ENCODE data around the gene RHOG. TPM values are rescaled to one million over a fixed set of nuclear protein-coding genes. Genes with fewer than 3 reads are reported as not detected.
A peak's percentile ranks its signal among the peaks of the same experiment; 100 is the strongest.

The RHOG gene
- total RNA-seq, 1 donor from 2014 or later = 23.1 TPM

DNA sequence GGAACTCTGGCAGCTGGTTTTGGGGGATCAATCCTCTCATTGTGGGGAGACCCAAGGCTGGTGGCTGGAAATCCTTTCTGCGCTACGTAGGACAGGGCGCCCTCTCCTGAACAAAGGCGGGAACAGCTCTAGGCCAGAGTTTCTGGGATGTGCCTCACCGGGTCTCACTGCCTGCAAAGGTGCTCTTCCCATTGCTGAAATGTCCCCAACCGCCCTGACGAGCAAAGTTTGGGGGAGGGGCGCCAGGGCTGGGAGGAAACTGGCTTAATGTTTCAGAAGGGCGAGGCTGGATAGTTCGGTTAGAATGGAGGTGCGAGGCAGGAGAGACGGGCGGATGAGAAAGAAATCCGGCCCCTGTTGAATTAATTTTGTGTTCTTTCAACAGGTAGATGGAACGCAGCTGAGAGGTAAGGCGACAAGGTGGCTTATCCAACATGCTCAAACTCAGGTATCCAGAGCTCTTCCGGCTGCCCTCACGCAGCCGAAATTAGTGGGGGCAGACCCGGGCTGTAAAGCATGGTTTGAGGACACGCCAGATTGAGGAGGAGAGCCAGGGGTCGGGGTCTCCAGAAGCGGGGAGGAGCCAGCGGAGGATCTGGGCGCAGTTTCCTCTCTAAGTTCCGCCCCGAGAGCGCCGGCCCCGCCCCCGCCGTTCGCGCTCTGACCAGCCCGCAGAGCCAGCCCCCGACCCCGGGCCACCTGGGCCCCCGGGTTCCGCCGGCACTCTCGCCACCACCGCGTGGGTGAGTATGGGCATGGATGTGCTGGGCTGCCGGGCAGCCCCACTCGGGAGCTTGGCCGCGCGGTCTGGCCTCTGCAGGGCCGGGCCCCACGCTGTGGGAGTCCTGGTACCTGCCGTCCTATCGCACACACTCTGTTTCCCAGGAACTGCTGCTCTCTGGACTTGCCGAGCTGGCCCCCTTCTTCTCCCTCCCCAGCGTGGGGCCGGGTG lies 32.6 kb downstream of the RHOG start, which contains the start of gene PGAP2:
Gene PGAP2, plus strand, starts transcription at position 652 of the 952 bp plus-strand sequence. CDS start 2,700 bp downstream, outside the sequence.
- Histone ChIP-seq H3K36me3 (no peaks in the 10 kb centered on the region), H3K27ac (replicated peaks) (peak within 1 kb of the TSS; percentile 84), H3K4me3 (peak within 1 kb of the TSS; percentile 82), H3K4me1 (peaks cover 42% of the 10 kb centered on the region), H3K9me3 (replicated peaks) (no peaks in the 10 kb centered on the region), H3K27me3 (ENCODE audit: low read depth) (no peaks in the 10 kb centered on the region)
- intact Hi-C loops (cut with micrococcal nuclease) = no loop called here
- DNase-seq = peak; percentile 73
- TF ChIP-seq, protein P1, sequence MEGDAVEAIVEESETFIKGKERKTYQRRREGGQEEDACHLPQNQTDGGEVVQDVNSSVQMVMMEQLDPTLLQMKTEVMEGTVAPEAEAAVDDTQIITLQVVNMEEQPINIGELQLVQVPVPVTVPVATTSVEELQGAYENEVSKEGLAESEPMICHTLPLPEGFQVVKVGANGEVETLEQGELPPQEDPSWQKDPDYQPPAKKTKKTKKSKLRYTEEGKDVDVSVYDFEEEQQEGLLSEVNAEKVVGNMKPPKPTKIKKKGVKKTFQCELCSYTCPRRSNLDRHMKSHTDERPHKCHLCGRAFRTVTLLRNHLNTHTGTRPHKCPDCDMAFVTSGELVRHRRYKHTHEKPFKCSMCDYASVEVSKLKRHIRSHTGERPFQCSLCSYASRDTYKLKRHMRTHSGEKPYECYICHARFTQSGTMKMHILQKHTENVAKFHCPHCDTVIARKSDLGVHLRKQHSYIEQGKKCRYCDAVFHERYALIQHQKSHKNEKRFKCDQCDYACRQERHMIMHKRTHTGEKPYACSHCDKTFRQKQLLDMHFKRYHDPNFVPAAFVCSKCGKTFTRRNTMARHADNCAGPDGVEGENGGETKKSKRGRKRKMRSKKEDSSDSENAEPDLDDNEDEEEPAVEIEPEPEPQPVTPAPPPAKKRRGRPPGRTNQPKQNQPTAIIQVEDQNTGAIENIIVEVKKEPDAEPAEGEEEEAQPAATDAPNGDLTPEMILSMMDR (IDR thresholded peaks at IDR 0.05; ENCODE audit: borderline replicate concordance) = peak; percentile 76

DNA sequence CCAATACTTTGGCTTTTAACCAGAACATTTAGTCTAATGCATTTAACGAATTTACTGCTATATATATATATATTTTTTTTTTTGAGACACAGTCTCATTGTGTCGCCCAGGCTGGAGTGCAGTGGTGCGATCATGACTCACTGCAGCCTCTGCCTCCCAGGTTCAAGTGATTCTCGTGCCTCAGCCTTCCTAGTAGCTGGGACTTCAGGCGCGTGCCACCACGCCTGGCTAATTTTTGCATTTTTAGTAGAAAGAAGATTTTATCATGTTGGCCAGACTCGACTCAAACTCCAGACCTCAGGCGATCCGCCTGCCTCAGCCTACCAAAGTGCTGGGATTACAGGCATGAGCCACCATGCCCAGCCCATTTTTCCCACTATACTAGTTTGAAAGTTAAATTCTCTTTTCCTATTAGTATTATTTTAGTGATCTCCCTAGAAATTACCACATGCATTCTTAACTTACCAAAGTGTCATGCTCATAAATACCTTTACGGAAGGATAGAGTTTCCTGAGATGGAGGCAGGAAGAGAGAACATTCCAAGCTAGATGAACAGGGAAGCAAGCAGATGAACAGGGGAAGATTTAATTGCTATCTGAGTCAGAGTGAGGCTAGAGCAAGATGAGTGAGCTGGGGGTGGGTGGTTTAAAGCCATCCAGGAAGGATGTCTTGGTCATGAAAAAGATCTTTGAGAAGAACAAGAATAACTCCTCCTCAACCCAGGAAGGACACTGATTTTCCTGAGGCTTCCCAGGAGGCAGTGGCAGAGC lies 36.8 kb downstream of the RHOG start:
- intact Hi-C loops (cut with micrococcal nuclease) = no loop called here
- no peaks in the 10 kb centered on the region for H3K27me3 ChIP-seq (ENCODE audit: low read depth)
- TF ChIP-seq, protein P1 (IDR thresholded peaks at IDR 0.05; ENCODE audit: borderline replicate concordance) = no peak
- H3K9me3 ChIP-seq (replicated peaks) = no peaks in the 10 kb centered on the region
- no peak overlapping the region for H3K4me3 ChIP-seq
- no peak overlapping the region for H3K27ac ChIP-seq (replicated peaks)
- no peak for DNase-seq
- no peaks in the 10 kb centered on the region for H3K36me3 ChIP-seq
- H3K4me1 ChIP-seq = peaks cover 14% of the 10 kb centered on the region

DNA sequence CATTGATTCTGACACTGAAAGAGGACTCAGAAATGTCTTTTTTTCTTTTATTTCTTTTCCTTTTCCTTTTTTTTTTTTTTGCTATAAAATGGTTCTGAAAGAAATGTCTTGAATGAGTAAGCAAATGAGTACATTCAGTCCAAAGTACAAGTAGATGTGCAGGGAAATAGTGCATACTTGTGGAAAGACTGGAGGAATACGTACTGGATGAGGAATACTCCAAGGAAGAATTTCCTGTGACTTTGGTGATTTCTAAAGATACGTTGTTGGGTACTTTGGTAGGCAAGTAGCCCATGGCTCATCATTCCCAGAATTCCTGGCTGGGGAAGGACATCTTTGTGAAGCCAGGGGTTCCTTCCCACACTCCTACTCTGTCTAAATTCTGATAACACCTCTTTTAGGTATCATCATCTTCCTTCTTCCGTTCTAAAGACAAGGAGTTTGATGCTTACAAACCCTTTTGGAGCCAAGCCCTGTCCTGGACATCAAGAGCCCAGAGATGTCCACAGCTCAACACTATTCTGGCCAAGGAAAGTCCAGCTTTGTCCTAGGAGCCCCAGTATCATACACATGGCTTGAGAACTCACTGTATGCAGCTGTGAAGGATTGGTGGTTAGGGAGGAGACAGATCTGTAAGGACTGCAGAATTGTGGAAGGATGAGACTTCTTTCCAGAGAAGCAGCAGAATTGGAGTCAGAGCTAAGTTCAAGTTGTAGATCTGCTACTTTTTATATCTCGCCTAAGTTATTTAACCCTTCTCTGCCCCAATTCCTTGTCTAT lies 38.6 kb downstream of the RHOG start:
- TF ChIP-seq, protein P1 (IDR thresholded peaks at IDR 0.05; ENCODE audit: borderline replicate concordance) = no peak
- no peaks in the 10 kb centered on the region for H3K9me3 ChIP-seq (replicated peaks)
- intact Hi-C loops (cut with micrococcal nuclease) = no loop called here
- no peaks in the 10 kb centered on the region for H3K27me3 ChIP-seq (ENCODE audit: low read depth)
- H3K36me3 ChIP-seq = no peaks in the 10 kb centered on the region
- no peak overlapping the region for H3K27ac ChIP-seq (replicated peaks)
- no peak for DNase-seq
- H3K4me3 ChIP-seq = no peak overlapping the region
- peaks cover 9% of the 10 kb centered on the region for H3K4me1 ChIP-seq

DNA sequence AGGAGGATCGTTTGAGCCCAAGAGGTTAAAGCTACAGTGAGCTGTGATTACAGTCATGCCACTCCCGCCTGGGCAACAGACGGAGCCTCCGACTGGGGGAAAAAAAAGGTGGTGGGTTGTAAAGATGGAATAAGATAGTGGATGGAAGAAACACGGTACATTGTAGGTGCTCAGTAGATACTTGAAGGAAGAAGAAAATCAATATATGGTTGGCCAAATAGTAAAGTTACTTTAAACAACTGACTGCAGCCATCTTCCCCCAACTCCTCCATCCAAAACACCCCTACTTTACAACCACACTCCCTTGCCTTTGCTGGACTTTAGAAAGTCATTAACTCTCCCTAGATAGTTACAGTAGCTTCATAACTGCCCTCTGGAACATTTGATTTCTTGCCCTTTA lies 40.9 kb downstream of the RHOG start:
- DNase-seq = no peak
- no peaks in the 10 kb centered on the region for H3K9me3 ChIP-seq (replicated peaks)
- TF ChIP-seq, protein P1 (IDR thresholded peaks at IDR 0.05; ENCODE audit: borderline replicate concordance) = no peak
- H3K27ac ChIP-seq (replicated peaks) = no peak overlapping the region
- H3K4me3 ChIP-seq = no peak overlapping the region
- intact Hi-C loops (cut with micrococcal nuclease) = no loop called here
- H3K36me3 ChIP-seq = no peaks in the 10 kb centered on the region
- H3K27me3 ChIP-seq (ENCODE audit: low read depth) = no peaks in the 10 kb centered on the region
- H3K4me1 ChIP-seq = peaks cover 32% of the 10 kb centered on the region

DNA sequence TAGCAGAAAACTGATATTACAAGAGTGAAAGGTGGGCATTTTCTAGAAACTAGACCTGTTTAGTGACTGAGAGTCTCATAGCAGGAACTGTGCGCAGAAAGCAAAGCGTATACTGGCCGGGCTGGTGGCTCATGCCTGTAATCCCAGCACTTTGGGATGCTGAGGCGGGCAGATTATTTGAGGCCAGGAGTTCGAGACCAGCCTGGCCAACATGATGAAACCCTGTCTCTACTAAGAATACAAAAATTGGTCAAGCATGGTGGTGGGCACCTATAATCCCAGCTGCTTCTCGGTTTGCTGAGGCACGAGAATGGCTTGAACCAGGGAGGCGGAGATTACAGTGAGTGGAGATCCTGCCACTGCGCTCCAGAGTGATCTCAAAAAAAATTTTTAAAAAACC lies 41.6 kb downstream of the RHOG start:
- no peaks in the 10 kb centered on the region for H3K27me3 ChIP-seq (ENCODE audit: low read depth)
- H3K27ac ChIP-seq (replicated peaks) = no peak overlapping the region
- H3K36me3 ChIP-seq = peaks cover 2% of the 10 kb centered on the region
- peaks cover 39% of the 10 kb centered on the region for H3K4me1 ChIP-seq
- no peaks in the 10 kb centered on the region for H3K9me3 ChIP-seq (replicated peaks)
- TF ChIP-seq, protein P1 (IDR thresholded peaks at IDR 0.05; ENCODE audit: borderline replicate concordance) = no peak
- intact Hi-C loops (cut with micrococcal nuclease) = no loop called here
- H3K4me3 ChIP-seq = no peak overlapping the region
- no peak for DNase-seq

All from left ventricle myocardium inferior (tissue), 1 donor.